Esophagus squamous epithelium (tissue), 5 donors: ENCODE results near the gene TUBGCP5. TPM values are rescaled to one million over a fixed set of nuclear protein-coding genes. Genes with fewer than 3 reads are reported as not detected.

ENCODE experiments used
- DNase-seq: peaks from one replicate; lab custom pipeline; 2025; lab: John Stamatoyannopoulos, UW
- H3K27ac ChIP-seq, 4 donors: fragments of 200-600 bp; sonication (generic); one replicate each; pipeline ENCODE4 v1.5.1; 2016 to 2019; ENCODE audit warnings: mild to moderate bottlenecking in 1 of 4
- H3K27me3 ChIP-seq, 4 donors: fragments of 200-600 bp; sonication (generic); 1 replicate in 3 of 4; 2 replicates in 1 of 4; pipeline versions ENCODE4 v1.5.1 to v1.6.0; 2017 to 2021; ENCODE audit warnings: antibody characterized with exemption in 1 of 4
- H3K36me3 ChIP-seq, 3 donors: fragments of 200-600 bp; sonication (generic); one replicate each; pipeline ENCODE4 v1.5.1; 2016 to 2019
- H3K4me1 ChIP-seq, 3 donors: fragments of 200-600 bp; sonication (generic); one replicate each; pipeline ENCODE4 v1.5.1; 2017 to 2019
- H3K4me3 ChIP-seq, 4 donors: fragments of 200-600 bp; sonication (generic); 1 replicate in 3 of 4; 2 replicates in 1 of 4; pipeline ENCODE4 v1.5.1; 2016 to 2019; ENCODE audit warnings: mild to moderate bottlenecking in 2 of 4, moderate library complexity in 1 of 4
- H3K9me3 ChIP-seq, 3 donors: fragments of 200-600 bp; sonication (generic); one replicate each; pipeline ENCODE4 v1.5.1; 2016 to 2019
- CTCF ChIP-seq, 6 experiments: fragments of 450-650 bp in 4 of 6; fragments of 200-600 bp in 2 of 6; sonication (generic) in 2 of 6; IDR thresholded peaks; one replicate each; pipeline ENCODE4 v1.5.1; 2016 to 2019; ENCODE audit warnings: antibody characterized with exemption in 6 of 6, mild to moderate bottlenecking in 4 of 6, moderate library complexity in 4 of 6
- POLR2A ChIP-seq, 4 donors: fragments of 450-650 bp; IDR thresholded peaks; one replicate each; pipeline ENCODE4 v1.6.1; 2017; ENCODE audit warnings: antibody characterized with exemption in 4 of 4, mild to moderate bottlenecking in 4 of 4, moderate library complexity in 3 of 4
- WGBS, 2 donors: methylation state at CpG; one replicate each; pipeline ENCODE4 v1.1.5; 2018; 5-methylcytosine and 5-hydroxymethylcytosine counted together
- intact Hi-C: fragments of 100-400 bp; cut with DNase I; formaldehyde crosslinking; loops from one replicate; pipeline ENCODE4 v1.15.0; 2022
- total RNA-seq, 4 donors: library from RNA; depleted of rRNA; stranded (reverse); fragments of >200 nt; gene quantifications; one replicate each; pipeline ENCODE4 v1.1.0, GENCODE V29; 2016
- donor health status: DM: yes; HTN: yes; CAD: no.

TUBGCP5 gene
- total RNA-seq, 4 donors from 2014 or later: 10.6 to 33.6 (median 20.0) TPM

GRCh38 chr15:22981051-22981840, 58.1 kb downstream of the TUBGCP5 start:
- peak overlapping the region; percentile 73 to 95 (median 88) for H3K4me3 ChIP-seq
- intact Hi-C loops: no loop called here
- peak overlapping the region; percentile 86 to 97 (median 94) for H3K27ac ChIP-seq
- no peaks in the 10 kb centered on the region for H3K36me3 ChIP-seq
- no peaks in the 10 kb centered on the region for H3K27me3 ChIP-seq
- TF ChIP-seq POLR2A (IDR thresholded peaks at IDR 0.05) (no peak), CTCF (IDR thresholded peaks at IDR 0.05) (no peak)
- H3K9me3 ChIP-seq: no peaks in the 10 kb centered on the region
- DNase-seq: no peak
- peaks cover 4 to 39% (median 6%) of the 10 kb centered on the region in 3 donors for H3K4me1 ChIP-seq
- 71 to 73% methylated on average over 25 to 30 of the region's 30 CpGs for WGBS, 2 donors

DNA sequence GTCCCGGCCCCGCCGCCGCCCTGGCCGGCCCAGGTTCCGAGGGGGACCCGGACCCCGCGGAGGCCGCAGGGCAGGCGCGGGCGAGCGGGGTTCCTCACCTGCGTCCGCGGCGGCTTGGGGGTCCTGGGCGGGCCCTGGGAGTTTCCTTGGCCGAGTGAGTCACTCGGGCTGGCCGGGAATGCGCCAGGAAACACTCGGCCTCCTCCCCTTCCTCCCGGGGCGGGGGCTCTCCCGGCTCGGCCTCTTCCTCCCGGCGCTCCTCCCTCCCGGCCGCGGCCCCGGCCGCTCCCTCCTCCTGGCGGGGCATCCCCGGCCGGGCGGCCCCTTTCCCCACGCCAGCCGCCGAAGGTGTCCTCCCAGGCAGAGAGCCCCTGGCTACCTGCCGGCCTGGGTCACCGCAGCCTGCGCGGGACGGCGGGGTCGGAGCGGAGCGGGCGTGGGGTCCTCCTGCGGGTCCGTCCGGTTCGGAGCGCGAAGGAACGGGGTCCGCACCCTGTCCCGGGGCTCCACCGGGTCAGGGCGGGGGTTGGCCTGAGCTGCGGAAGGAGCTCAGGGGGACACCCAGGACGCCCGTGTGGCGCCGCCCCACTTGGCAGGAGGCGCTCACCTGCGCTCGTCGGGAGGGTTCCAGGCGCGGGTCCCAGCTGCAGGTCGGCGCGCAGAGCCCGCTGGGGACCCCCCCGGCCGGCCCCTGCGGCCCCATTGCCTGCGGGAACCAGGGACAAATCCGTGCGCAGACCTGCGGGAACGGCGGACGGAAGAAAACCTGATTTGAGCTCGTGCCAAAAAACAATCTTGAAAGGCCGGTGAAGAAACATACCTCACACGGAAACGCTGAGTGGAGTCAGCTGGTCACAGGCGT, 58.9 kb downstream of the TUBGCP5 start, which contains the start of gene CYFIP1:
Gene CYFIP1, minus strand, starts transcription at position 180 of the 862 bp plus-strand sequence. CDS start 33,083 bp downstream, outside the sequence.
- peak within 1 kb of the TSS; percentile 73 to 95 (median 88) for H3K4me3 ChIP-seq
- no peaks in the 10 kb centered on the region for H3K27me3 ChIP-seq
- no peaks in the 10 kb centered on the region for H3K36me3 ChIP-seq
- intact Hi-C loops: no loop called here
- no peaks in the 10 kb centered on the region for H3K9me3 ChIP-seq
- H3K27ac ChIP-seq: peak within 1 kb of the TSS; percentile 86 to 97 (median 94)
- TF ChIP-seq POLR2A (IDR thresholded peaks at IDR 0.05) (peak in 1 of 4 donors; percentile 48), CTCF (IDR thresholded peaks at IDR 0.05) (no peak)
- no peak for DNase-seq
- peaks cover 4 to 39% (median 6%) of the 10 kb centered on the region in 3 donors for H3K4me1 ChIP-seq
- WGBS, 2 donors: 3 to 13% methylated on average over 3 to 6 of the region's 93 CpGs

DNA sequence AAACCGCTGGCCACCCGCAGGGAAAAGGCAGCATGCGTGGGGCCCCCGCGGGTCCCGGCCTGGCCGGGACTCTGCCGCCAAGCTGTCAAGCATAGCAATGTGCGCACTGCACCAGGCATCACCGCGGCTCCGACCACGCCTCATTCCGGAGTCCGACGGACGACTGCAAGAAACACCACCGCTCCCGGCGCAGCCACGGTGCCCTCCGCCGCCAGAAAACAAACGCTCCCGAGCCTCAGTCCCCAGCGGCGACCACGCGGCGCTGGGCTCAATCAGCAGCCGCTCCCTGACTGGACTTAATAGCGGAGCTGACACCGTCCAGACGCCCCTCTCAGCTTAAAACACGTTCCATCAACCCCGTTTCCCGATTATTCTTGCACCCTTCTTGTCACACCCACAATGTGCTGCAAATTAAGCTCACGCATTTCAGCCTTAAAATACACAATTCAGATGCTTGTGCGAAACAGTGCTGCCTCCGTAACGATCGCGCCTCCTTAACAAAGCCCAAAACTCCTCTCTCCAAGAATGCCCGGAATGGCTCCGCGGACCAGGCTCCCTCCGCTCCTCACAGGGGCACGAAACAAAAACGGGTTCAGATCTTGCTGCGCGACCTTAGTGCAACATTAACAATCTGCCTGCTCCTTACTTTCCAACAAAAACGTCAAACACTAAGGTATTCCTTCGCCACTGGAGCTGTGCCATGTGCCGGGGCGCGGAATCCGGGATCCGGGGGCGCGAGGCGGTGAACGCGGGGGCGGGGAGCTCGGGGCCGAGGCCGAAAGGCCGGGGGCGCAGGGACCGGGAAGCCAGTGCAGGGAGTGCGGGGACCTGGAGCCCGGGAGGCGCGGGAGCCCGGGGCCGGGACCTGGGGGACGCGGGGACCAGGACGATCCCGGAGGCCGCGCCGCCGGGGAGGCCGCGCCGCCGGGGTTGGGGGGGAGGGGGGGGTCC, 59.9 kb downstream of the TUBGCP5 start:
- H3K4me1 ChIP-seq: peaks cover 4 to 42% (median 6%) of the 10 kb centered on the region in 3 donors
- peak overlapping the region; percentile 73 to 95 (median 88) for H3K4me3 ChIP-seq
- DNase-seq: no peak
- H3K27ac ChIP-seq: peak overlapping the region; percentile 86 to 97 (median 94)
- no peaks in the 10 kb centered on the region for H3K9me3 ChIP-seq
- no peaks in the 10 kb centered on the region for H3K27me3 ChIP-seq
- intact Hi-C loops: no loop called here
- WGBS, 2 donors: 1 to 3% methylated on average over 28 to 45 of the region's 88 CpGs
- H3K36me3 ChIP-seq: no peaks in the 10 kb centered on the region
- TF ChIP-seq POLR2A (IDR thresholded peaks at IDR 0.05): peak in 1 of 4 donors; percentile 23
- no peak for TF ChIP-seq CTCF (IDR thresholded peaks at IDR 0.05)

DNA sequence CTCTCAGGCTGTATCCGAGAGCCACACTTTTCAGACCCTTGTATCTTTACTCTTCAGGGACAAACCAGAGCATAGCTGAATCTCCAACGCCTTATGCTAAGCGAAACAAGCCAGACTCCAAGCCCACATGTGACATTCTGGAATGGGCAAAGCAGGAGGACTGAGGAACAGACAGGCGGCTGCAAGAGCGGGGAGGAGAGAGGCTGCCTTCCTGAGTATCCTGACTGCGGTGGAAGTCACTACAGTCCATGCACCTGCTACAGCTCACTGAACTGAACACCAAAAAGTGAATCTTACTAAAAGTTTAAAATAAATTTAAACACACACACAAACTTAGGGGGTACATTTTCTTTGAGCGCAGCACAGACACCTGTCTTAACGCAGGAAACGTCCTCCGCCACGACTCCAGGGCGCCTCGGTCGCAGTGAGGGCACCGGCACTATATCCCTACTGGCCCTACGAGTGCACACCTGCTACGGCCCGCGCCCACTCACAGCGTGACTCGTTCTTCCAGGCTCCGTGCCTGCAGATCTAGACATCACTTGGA, 60.6 kb downstream of the TUBGCP5 start:
- H3K27me3 ChIP-seq: no peaks in the 10 kb centered on the region
- no peaks in the 10 kb centered on the region for H3K36me3 ChIP-seq
- H3K9me3 ChIP-seq: no peaks in the 10 kb centered on the region
- intact Hi-C loops: no loop called here
- DNase-seq: no peak
- H3K27ac ChIP-seq: peak overlapping the region; percentile 86 to 97 (median 94)
- H3K4me3 ChIP-seq: peak overlapping the region; percentile 73 to 95 (median 88)
- peaks cover 4 to 49% (median 6%) of the 10 kb centered on the region in 3 donors for H3K4me1 ChIP-seq
- no peak for TF ChIP-seq CTCF (IDR thresholded peaks at IDR 0.05)
- no peak for TF ChIP-seq POLR2A (IDR thresholded peaks at IDR 0.05)
- 13 to 14% methylated on average over 22 of the region's 22 CpGs for WGBS, 2 donors
